ENCODE measurements around the gene MED31.
A peak's percentile ranks its signal among the peaks of the same experiment; 100 is the strongest.
"Not testable (repeated sequence)": the region's sequence is repeated elsewhere in the genome, so short reads cannot be mapped to it uniquely, and the experiment has no call there.

Gene MED31

GRCh38 chr17:6651354-6651918 is at the start of gene MED31, which contains the start of gene C17orf100:
MED31 (minus strand) TSS chr17:6651605; CDS start chr17:6651528, 77 bp downstream.
C17orf100 (plus strand) TSS chr17:6651762; CDS start chr17:6651914, 152 bp downstream.
- peak; percentile 87 for DNase-seq (ENCODE audit: low read depth in 2 of 2)

- no peak for DNase-seq (ENCODE audit: low read depth in 2 of 2)
Observed at GRCh38 chr17:6700948-6701307, 49.5 kb upstream of the MED31 start.

- no peak for DNase-seq (ENCODE audit: low read depth in 2 of 2)
Observed at GRCh38 chr17:6699997-6700947, 48.9 kb upstream of the MED31 start.

GRCh38 chr17:6698004-6698403 is 46.6 kb upstream of the MED31 start:
- no peak for DNase-seq (ENCODE audit: low read depth in 2 of 2)

- no peak for DNase-seq (ENCODE audit: low read depth in 2 of 2)
Observed at GRCh38 chr17:6696906-6697305, 45.5 kb upstream of the MED31 start.

- DNase-seq (ENCODE audit: low read depth in 2 of 2), result no peak
Observed at GRCh38 chr17:6695565-6695964, 44.2 kb upstream of the MED31 start.

GRCh38 chr17:6695051-6695450 is 43.6 kb upstream of the MED31 start:
- no peak for DNase-seq (ENCODE audit: low read depth in 2 of 2)

- DNase-seq (ENCODE audit: low read depth in 2 of 2), result not testable (repeated sequence)
Observed at GRCh38 chr17:6691958-6692357, 40.6 kb upstream of the MED31 start.

GRCh38 chr17:6691546-6691945 is 40.1 kb upstream of the MED31 start:
- DNase-seq (ENCODE audit: low read depth in 2 of 2), result no peak

- no peak for DNase-seq (ENCODE audit: low read depth in 2 of 2)
Observed at GRCh38 chr17:6690641-6691040, 39.2 kb upstream of the MED31 start.

- DNase-seq (ENCODE audit: low read depth in 2 of 2), result no peak
Observed at GRCh38 chr17:6688944-6689343, 37.5 kb upstream of the MED31 start.

GRCh38 chr17:6686026-6686425 is 34.6 kb upstream of the MED31 start:
- DNase-seq (ENCODE audit: low read depth in 2 of 2), result no peak

- DNase-seq (ENCODE audit: low read depth in 2 of 2), result no peak
Observed at GRCh38 chr17:6684881-6685767, 33.7 kb upstream of the MED31 start.

- no peak for DNase-seq (ENCODE audit: low read depth in 2 of 2)
Observed at GRCh38 chr17:6684460-6684783, 33.0 kb upstream of the MED31 start.

GRCh38 chr17:6683730-6684459 is 32.5 kb upstream of the MED31 start:
- no peak for DNase-seq (ENCODE audit: low read depth in 2 of 2)

- no peak for DNase-seq (ENCODE audit: low read depth in 2 of 2)
Observed at GRCh38 chr17:6683081-6683684, 31.8 kb upstream of the MED31 start.

GRCh38 chr17:6682339-6682738 is 30.9 kb upstream of the MED31 start:
- no peak for DNase-seq (ENCODE audit: low read depth in 2 of 2)

- no peak for DNase-seq (ENCODE audit: low read depth in 2 of 2)
Observed at GRCh38 chr17:6681671-6682070, 30.3 kb upstream of the MED31 start.

- no peak for DNase-seq (ENCODE audit: low read depth in 2 of 2)
Observed at GRCh38 chr17:6681176-6681575, 29.8 kb upstream of the MED31 start.

GRCh38 chr17:6679241-6679640 is 27.8 kb upstream of the MED31 start:
- no peak for DNase-seq (ENCODE audit: low read depth in 2 of 2)

- DNase-seq (ENCODE audit: low read depth in 2 of 2), result no peak
Observed at GRCh38 chr17:6677946-6678345, 26.5 kb upstream of the MED31 start.
